NCI-H2029 treated with DMSO at 0.1 percent for 48 hours (cell line): ENCODE measurements around the gene ABCD1.
"Not testable (repeated sequence)": the region's sequence is repeated elsewhere in the genome, so short reads cannot be mapped to it uniquely, and the experiment has no call there.

ENCODE experiments used
- DNase-seq: peaks from one replicate; lab custom pipeline; 2025; lab: John Stamatoyannopoulos, UW

ABCD1 gene

DNA sequence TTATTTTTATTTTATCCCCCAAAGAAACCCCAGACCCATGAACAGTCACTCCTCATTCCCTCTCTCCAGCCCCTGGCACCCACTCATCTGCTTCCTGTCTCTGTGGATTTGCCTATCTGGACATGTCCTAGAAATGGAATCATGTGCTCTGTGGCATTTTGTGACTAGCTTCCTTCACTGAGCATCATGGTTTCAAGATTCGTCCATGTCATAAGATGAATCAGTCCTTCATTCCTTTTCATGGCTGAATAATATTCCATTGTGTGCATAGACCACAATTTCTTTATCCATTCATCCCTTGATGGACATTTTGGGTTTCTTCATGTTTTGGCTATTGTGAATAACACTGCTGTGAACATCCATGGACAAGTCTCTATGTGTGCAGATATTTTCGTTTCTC lies 10.2 kb downstream of the ABCD1 start:
- DNase-seq: no peak

DNA sequence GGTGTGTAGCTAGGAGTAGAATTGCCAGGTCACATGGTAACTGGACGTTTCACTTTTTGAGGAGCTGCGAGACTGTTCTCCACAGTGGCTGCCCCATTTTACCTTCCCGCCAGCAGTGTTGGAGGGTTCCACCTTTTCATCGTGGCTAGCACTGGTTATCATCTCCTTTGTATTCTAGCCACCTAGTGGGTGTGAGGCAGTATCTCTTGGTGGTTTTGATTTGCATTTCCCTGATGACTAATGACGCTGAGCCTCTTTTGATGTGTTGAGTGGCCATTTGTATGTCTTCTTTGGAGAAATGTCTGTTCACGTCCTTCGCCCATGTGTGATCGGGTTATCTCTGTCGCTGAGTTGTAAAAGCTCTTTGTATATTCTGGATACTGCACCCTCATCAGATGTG lies 10.6 kb downstream of the ABCD1 start:
- DNase-seq: no peak

GRCh38 chrX:153736071-153736820 lies 11.6 kb downstream of the ABCD1 start:
- DNase-seq: no peak

DNA sequence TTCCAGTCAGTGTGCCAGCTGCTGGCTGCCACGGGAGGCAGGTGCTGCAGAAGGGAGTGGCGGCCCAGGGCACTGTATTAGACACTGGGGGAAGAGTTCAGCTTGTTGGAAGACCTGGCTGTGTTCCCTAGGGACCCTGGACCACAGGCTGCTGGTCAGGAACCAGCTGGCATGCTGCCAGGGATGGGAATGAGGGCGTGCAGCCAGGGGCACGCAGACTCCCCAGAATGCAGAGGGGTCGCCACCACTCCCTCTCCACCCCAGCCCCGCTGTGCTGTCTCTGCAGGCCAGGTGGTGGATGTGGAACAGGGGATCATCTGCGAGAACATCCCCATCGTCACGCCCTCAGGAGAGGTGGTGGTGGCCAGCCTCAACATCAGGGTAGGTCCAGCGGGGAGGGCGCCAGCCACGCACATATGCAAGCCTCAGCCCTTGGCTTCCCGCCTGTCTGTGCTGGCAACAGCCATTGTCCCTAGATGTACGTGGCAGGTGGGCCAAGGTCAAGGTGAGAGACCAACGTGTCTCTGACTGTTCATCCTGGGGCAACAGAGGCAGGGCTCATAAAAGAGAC lies 12.3 kb downstream of the ABCD1 start:
- no peak for DNase-seq

GRCh38 chrX:153738056-153738605 lies 13.5 kb downstream of the ABCD1 start:
- DNase-seq: no peak

- no peak for DNase-seq
Measured at GRCh38 chrX:153739754-153740486, 15.3 kb downstream of the ABCD1 start.

GRCh38 chrX:153740631-153741222 lies 16.1 kb downstream of the ABCD1 start:
- DNase-seq: no peak

DNA sequence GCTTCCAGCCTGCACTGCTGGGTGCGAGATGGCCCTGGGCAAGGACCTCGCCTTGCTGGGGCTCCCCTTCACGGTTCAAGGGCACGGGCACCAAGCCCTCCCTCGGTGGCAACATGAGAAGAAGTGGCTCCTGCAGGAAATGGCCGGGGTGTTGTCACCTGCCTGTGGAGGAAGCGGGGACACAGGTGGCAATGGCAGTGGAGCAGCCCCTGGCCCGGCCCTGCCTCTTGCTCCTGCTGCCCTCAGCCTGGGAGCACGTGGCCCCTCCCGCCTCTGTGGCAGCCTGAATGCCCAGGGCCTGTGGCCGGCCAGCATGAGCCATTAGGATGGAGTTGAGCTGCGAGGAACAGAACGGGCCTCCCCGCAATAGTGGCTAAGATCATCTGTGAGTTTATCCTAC lies 16.8 kb downstream of the ABCD1 start:
- no peak for DNase-seq

GRCh38 chrX:153742111-153742510 lies 17.5 kb downstream of the ABCD1 start:
- not testable (repeated sequence) for DNase-seq

- not testable (repeated sequence) for DNase-seq
Measured at GRCh38 chrX:153742796-153743467, 18.3 kb downstream of the ABCD1 start.

DNA sequence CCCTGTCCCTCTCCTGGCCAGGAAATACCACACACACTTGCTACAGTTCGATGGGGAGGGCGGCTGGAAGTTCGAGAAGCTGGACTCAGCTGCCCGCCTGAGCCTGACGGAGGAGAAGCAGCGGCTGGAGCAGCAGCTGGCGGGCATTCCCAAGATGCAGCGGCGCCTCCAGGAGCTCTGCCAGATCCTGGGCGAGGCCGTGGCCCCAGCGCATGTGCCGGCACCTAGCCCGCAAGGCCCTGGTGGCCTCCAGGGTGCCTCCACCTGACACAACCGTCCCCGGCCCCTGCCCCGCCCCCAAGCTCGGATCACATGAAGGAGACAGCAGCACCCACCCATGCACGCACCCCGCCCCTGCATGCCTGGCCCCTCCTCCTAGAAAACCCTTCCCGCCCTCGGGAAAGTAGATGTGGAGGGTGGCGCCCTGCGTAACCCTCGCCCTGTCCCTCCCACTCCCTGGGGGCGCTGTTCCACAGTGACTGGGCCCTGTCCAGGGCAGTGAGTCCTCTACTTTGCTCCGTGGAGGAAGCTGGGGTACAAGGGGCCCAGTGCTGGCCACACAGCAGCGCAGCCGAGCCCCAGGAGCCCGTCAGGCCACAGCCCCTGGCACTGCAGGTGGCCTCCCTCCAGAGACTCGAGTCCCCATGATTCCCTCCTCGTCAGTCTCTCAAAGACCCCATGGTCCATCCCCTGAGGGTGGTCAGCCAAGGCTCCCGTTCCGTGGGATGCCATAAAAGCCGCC lies 19.0 kb downstream of the ABCD1 start:
- not testable (repeated sequence) for DNase-seq

- no peak for DNase-seq
Measured at GRCh38 chrX:153744210-153745066, 19.8 kb downstream of the ABCD1 start.

DNA sequence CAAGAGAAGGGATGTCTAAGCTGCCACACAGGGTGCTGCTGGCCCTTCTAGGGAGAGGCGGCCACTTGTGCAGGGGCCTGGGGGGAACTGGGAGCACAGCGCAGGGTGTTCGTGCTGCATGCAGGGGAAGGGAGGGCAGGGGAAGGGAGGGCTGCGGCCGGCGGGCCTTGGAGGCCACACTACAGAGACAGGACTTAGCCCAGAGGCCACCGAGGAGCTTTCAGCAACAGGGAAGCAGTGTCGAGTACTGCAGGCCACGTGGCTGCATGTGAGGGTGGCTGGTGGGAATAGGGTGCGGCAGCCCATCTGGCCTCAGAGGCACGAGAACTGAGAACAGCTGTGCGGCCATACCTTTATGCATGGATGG lies 20.4 kb downstream of the ABCD1 start:
- not testable (repeated sequence) for DNase-seq

- no peak for DNase-seq
Measured at GRCh38 chrX:153746359-153746758, 21.7 kb downstream of the ABCD1 start.

DNA sequence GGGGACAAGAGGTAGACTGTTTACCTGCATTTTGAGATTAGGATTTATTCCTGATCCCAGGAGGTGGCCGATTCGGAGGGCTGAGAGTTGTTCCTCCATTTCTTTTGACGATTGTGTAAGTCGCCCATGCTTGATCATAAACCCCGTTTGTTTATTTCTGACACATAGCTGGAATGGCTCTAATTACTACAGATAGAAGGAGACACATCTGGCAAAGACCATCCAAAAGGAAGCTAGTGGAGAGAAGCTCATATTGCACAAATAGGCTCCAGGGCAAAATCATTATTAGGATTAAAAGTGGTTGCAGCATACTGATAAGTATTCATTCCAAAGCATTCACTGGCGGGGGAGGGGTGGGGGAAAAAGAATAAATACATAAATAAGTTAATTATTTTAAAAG lies 22.3 kb downstream of the ABCD1 start:
- DNase-seq: not testable (repeated sequence)

GRCh38 chrX:153749017-153749416 lies 24.4 kb downstream of the ABCD1 start:
- DNase-seq: not testable (repeated sequence)

DNA sequence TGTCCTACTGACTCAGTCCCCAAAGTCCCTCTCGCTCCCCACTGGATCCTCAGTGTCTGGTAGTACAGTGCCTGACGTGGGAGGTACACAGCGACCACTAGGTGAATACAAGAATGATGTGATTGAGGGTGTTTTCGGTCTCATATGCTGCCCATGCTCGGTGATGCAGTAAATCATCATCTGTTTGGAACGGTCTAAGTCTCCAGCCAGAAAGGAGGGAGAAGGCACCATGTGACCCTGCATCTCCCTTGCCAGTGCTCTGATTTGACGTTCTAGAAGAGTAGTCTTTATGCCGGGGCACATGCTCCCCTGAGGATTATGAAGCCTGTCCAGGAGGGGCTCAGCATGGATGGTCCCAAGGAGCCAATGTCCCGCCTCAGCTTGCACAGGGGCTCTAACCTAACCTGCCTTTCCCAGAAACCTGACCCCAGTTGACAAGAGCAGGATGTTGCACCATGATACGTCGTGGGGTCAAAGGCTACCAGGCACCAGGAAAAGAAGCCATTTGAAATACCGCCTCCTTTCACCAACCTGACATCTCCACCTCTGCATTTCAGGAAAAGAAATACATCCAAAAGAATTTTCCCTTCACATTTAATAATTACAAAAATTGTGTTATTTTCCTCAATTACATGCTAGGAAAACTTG lies 25.6 kb downstream of the ABCD1 start:
- DNase-seq: no peak

GRCh38 chrX:153755136-153755535 lies 30.5 kb downstream of the ABCD1 start:
- no peak for DNase-seq

DNA sequence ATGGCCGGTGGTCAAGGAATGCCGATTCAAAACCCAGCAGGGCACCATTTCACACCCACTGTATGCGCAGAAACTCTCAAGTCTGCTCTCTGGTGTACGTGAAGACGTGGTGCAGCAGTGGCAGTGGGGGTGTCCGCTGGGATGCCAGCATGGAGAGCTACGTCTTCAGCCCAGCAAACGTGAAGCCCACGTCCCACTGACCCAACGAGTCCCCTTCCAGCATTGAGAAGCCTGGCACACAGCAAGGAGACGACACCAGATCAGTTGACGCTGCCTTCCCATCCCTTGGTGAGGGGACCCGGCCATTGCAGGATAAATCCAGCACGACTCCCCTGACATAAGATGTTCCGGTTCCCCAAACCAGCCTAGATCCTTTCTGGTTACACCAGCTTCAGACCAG lies 37.2 kb downstream of the ABCD1 start:
- no peak for DNase-seq
